Activated naive CD4-positive, alpha-beta T cell treated with anti-CD3 and anti-CD28 coated beads, Interleukin-2, amount 50 U/mL, for 16 hours (primary cell): ENCODE results near the gene KIAA1217.
A peak's percentile ranks its signal among the peaks of the same experiment; 100 is the strongest.

Experiments used
- DNase-seq: peaks from one replicate; pipeline ENCODE4 v3.0.0-alpha.2; 2020

Gene KIAA1217

DNA sequence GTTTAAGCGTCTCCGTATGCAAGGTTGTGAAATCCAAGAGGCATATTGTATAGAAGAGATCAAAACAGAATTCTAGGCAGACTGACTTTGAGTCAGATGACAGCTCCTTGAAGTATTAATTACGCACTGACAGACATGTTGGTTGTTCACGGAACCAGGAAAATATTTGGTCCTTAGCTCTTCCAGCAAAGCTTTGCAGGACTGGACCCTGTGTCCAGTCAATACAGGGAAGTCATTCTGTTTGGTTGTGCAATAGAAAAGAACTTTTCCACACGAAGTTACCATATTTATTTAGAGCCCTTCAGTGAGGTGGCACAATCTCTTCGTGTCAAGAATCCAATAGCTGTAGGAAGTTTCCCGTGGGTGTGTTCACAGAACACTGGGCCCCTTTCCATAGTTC is 309.5 kb downstream of the KIAA1217 start:
- no peak for DNase-seq

- peak; percentile 16 for DNase-seq
These were observed 310.2 kb downstream of the KIAA1217 start for GRCh38 chr10:24518981-24519597.

- DNase-seq = peak; percentile 23
These were observed 311.0 kb downstream of the KIAA1217 start for GRCh38 chr10:24519950-24520349.

DNA sequence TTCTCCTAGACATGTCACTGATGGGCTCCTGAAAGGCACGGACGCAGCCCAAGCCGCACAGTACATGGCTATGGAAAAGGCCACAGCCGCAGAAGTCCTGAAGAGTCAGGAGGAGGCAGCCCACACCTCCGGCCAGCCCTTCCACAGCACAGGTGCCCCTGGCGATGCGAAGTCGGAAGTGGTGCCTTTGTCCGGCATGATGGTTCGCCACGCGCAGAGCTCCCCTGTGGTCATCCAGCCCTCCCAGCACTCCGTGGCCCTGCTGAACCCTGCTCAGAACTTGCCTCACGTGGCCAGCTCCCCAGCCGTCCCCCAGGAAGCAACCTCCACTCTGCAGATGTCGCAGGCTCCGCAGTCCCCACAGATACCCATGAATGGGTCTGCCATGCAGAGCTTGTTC is 315.4 kb downstream of the KIAA1217 start:
- DNase-seq = no peak

DNA sequence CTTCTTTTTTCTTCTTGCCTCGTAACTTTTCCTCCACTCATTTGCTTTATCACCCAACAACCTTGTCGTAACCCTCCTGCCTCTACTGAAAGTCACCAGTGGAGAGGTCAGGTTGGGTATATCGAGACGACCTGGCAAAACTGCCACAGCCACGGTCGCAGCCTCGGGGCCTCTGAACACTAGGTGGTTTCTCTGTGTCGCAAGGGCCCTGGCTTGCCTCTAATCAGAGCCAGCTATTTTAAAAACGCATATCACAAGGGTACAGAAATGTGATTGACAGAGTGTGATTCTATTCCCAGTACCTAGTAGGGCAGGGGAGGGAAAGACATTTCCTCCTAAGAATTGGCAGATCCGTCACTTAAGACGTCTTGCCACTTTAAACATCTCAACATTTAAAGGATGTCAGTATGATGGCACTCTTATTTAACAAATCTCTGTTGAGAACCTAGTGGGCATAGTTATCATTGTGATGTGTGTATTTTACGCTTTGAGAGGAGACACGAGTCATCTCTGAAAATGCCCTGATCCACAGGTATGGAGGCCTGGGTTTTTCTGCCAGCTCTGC is 317.2 kb downstream of the KIAA1217 start:
- no peak for DNase-seq

DNA sequence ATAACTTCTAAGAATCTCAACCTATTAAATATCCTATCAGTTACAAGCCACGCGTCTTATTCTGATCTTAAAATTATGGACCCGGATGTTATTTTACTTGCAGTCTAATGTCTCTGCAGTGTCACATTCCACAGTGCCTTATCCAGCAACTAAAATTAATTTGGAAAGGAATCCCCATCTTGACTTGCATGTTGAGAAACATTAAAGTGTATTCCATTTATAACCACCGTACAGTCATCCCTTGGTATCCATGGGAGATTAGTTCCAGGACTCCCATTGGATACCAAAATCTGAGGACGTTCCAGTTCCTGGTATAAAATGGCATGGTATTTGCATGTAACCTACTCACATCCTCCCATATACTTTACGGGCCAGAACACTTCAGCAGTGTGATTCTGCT is 320.0 kb downstream of the KIAA1217 start:
- no peak for DNase-seq

GRCh38 chr10:24531439-24531838 is 322.5 kb downstream of the KIAA1217 start:
- DNase-seq = no peak

DNA sequence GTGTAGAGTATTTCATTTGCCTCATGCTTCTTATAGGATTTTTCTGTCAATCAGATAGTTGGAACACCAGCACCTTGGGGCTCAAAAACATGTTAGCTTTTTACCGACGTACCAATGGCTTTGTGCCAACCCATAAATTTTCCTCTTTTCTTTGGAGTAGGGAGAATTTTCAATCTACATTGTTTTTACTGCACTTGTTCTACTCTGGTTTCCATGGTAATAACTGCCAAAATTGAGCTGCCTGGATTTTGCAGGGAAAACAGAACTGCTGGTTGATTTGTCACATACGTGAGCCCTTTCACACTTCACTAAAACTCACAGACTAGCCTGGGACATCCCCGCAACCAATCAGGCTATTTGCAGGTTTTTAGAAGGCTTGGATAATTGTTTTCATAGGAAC is 325.0 kb downstream of the KIAA1217 start:
- DNase-seq = no peak

DNA sequence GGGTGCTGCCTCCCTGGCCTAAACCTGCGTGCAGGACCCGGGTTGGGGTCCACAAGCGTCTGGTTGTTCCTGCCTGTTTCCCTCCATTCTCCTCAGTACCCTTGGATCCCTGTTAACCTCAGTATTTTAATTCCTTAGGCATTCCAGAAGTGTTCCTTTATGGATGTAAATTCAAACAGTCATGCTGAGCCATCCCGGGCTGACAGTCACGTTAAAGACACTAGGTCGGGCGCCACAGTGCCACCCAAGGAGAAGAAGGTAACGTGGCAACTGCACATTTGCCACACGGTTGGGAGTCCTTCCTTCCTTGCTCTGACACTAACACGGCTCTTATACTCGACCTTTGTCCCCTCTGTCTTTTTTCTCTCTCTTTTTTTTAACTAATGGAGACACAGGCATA is 327.7 kb downstream of the KIAA1217 start:
- no peak for DNase-seq

GRCh38 chr10:24541239-24541753 is 332.4 kb downstream of the KIAA1217 start:
- DNase-seq = no peak

DNA sequence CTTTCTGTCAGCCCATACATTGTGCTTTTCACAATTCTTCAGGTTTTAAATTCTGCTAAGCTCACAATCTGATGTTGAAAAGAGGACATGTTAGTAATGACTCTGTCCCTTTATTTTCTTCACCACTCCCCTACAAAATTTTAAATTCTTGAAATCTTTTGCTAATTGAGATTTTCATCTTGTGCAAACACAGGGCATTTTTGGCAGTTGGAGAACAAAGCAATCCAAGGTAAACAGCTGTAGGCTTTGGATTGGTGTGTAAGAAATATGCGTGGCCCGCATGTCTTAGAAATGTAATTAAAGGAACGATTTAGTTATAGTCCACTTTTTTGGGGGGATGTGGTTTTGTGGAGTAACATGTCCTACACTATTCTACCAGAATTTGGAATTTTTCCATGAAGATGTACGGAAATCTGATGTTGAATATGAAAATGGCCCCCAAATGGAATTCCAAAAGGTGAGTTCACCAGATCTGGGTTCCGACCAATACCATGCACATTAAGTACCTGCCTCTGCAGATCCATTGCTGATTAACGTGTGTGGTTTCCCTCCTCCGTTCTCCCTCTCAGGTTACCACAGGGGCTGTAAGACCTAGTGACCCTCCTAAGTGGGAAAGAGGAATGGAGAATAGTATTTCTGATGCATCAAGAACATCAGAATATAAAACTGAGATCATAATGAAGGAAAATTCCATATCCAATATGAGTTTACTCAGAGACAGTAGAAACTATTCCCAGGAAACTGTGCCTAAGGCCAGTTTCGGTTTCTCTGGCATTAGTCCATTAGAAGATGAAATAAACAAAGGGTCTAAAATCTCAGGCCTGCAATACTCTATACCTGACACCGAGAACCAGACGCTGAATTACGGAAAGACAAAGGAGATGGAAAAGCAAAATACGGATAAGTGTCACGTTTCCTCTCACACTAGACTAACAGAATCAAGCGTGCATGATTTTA is 333.7 kb downstream of the KIAA1217 start:
- DNase-seq = no peak

GRCh38 chr10:24544776-24545175 is 335.8 kb downstream of the KIAA1217 start:
- DNase-seq = no peak

- no peak for DNase-seq
These were observed 336.6 kb downstream of the KIAA1217 start for GRCh38 chr10:24545585-24545984.

DNA sequence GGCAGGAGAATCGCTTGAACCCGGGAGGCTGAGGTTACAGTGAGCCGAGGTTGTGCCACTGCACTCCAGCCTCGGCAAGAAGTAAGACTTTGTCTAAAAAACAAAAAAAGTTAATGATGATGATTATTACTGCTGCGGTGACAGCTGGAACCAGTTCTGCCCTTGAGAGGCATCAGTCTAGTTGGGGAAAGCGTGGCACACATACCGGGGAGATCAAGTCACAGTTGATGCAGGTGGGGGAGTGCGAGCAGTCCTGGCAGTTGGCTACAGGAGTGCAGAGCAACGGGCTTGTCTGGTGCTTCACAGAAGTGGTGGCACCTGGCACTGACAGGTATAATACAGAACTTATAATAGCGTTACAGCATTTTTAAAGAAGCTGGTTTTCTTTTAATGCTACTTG is 341.7 kb downstream of the KIAA1217 start:
- DNase-seq = no peak

DNA sequence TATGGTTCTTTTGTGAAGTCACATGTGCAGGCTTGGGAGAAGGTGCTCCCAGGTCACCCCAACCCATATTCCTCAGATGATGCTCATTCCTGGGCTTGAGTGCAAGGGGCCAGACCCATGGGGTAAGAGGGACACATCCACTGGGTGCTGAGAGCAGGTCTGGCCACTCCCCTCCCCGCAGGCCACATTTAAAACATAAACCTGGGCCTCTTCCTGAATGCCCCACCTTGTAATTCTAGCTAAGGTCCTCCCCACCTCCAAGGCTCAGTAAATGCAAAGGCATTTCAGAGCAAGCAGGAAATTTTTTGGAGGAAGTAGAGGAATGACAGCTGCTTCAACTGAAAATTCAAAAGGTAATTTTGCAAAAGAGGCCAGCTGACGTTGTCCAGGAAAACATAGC is 342.2 kb downstream of the KIAA1217 start:
- no peak for DNase-seq

GRCh38 chr10:24552346-24553016 is 343.5 kb downstream of the KIAA1217 start:
- DNase-seq = peak; percentile 24

- no peak for DNase-seq
These were observed 344.2 kb downstream of the KIAA1217 start for GRCh38 chr10:24553051-24553612.

DNA sequence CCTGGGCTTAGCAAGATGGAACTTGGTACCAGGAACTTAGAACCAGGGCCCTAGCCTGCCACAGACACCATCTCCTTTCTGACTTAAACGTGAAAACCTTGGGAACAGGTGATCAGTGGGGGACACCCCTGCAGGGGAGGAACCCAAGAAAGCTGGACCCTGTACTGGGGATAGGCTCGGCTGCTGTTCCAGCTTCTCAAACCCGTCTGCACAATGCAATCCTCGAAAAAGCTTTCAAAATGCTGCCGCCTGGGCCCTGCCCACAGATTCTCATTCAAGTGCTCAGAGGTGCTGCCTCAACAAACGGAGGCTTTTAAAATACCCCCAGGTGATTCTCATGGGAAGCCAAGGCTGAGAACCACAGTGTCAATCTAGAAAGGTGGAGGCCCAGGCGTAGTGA is 345.1 kb downstream of the KIAA1217 start:
- DNase-seq = no peak

DNA sequence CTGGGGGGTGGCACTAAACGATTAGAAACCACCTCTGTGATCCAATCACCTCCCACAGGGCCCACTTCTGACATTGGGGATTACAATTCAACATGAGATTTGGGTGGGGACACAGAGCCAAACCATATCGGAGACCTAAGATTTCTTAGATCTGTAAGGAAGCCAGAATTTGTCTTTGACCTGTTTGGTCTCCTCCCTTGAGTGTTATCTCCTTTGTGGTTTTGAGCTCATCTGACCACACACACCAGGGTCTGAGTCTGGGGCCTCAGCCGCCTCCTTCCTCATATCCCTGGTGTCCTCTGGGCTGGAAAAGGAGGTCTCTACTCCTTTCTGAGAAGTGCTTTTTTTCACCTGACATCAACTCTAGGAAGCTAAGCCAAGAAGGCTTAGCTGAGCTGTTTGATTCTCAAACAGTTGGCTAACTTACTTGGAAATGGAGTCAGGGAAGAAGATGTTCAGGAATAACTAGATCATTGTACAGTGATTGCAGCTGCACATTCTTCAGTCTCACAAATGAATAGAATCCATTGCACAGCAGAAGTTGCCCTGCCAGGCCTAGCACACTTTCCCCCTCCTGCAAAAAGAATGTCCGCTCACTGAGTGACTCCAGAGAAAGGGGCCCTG is 347.3 kb downstream of the KIAA1217 start:
- no peak for DNase-seq

- no peak for DNase-seq
These were observed 348.1 kb downstream of the KIAA1217 start for GRCh38 chr10:24556750-24557742.

- DNase-seq = no peak
These were observed 352.5 kb downstream of the KIAA1217 start for GRCh38 chr10:24561453-24561852.
